ENCODE measurements around the gene RALGAPA2. TPM values are rescaled to one million over a fixed set of nuclear protein-coding genes. Genes with fewer than 3 reads are reported as not detected.

Gene RALGAPA2
- total RNA-seq, 1 experiment from 2014 or later = 10.8 TPM

DNA sequence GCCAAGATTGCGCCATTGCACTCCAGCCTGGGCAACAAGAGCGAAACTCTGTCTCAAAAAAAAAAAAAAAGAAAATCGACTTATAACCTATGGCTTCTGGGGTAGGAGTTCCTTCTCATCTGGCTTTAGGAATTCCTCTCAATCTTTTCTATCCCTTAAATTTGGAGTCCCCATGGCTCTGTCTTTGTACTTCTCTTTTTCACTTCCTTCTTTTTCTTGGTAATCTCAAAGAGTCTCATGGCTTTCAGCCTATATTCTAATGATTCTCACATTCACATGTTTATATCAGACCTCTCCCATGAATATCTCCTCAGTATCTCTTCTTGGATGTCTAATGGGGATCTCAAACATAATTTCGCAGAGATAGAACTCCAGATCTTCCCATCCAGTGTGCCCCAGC is 42.8 kb upstream of the RALGAPA2 start:
- no peak for DNase-seq (ENCODE audit: low read depth, low spot score)
- no peaks in the 10 kb centered on the region for H3K4me1 ChIP-seq (ENCODE audit: control insufficient read depth in 1 of 2, insufficient read depth in 2 of 2, low read length in 2 of 2)
- intact Hi-C loops (cut with micrococcal nuclease) = no loop called here
- no peaks in the 10 kb centered on the region for H3K9me2 ChIP-seq (ENCODE audit: insufficient read depth)
- BruUV-seq (replicated peaks) = no TSS peak
- no peaks in the 10 kb centered on the region for H4K20me1 ChIP-seq (ENCODE audit: insufficient read depth)
- H3K27ac ChIP-seq (ENCODE audit: low read depth, low read length) = no peak overlapping the region
- CTCF ChIA-PET = no interaction called here
- no peak overlapping the region for H3K4me2 ChIP-seq (ENCODE audit: low read length)
- no peak overlapping the region for H3K9ac ChIP-seq (ENCODE audit: low read length)
- H3K79me2 ChIP-seq (ENCODE audit: insufficient read depth, low read length) = no peaks in the 10 kb centered on the region
- no peaks in the 10 kb centered on the region for H3K9me3 ChIP-seq (ENCODE audit: control insufficient read depth in 1 of 2, insufficient read depth in 1 of 2, low read depth in 1 of 2, low read length in 2 of 2)
- TF ChIP-seq, protein P1, sequence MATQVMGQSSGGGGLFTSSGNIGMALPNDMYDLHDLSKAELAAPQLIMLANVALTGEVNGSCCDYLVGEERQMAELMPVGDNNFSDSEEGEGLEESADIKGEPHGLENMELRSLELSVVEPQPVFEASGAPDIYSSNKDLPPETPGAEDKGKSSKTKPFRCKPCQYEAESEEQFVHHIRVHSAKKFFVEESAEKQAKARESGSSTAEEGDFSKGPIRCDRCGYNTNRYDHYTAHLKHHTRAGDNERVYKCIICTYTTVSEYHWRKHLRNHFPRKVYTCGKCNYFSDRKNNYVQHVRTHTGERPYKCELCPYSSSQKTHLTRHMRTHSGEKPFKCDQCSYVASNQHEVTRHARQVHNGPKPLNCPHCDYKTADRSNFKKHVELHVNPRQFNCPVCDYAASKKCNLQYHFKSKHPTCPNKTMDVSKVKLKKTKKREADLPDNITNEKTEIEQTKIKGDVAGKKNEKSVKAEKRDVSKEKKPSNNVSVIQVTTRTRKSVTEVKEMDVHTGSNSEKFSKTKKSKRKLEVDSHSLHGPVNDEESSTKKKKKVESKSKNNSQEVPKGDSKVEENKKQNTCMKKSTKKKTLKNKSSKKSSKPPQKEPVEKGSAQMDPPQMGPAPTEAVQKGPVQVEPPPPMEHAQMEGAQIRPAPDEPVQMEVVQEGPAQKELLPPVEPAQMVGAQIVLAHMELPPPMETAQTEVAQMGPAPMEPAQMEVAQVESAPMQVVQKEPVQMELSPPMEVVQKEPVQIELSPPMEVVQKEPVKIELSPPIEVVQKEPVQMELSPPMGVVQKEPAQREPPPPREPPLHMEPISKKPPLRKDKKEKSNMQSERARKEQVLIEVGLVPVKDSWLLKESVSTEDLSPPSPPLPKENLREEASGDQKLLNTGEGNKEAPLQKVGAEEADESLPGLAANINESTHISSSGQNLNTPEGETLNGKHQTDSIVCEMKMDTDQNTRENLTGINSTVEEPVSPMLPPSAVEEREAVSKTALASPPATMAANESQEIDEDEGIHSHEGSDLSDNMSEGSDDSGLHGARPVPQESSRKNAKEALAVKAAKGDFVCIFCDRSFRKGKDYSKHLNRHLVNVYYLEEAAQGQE (IDR thresholded peaks at IDR 0.05; ENCODE audit: low read depth) = no peak
- TF ChIP-seq SP1 (IDR thresholded peaks at IDR 0.05; ENCODE audit: low read depth) (no peak), EZH2phosphoT487 (IDR thresholded peaks at IDR 0.05; ENCODE audit: borderline replicate concordance) (no peak)
- POLR2A ChIA-PET = no interaction called here
- no peak for ATAC-seq
- RAD21 ChIA-PET (ENCODE audit: low non-redundant PET in 1 of 2, low total read pairs in 2 of 2, uncharacterized antibody in 2 of 2, unreplicated experiment in 2 of 2) = no interaction called here
- H2AFZ ChIP-seq (ENCODE audit: low read depth, low read length, poor library complexity, severe bottlenecking) = no peak overlapping the region
- peaks cover 53% of the 10 kb centered on the region for H3K27me3 ChIP-seq (ENCODE audit: insufficient read depth, low read length)
- H3K36me3 ChIP-seq (ENCODE audit: control insufficient read depth in 1 of 2, insufficient read depth in 2 of 2, low read length in 2 of 2) = no peaks in the 10 kb centered on the region
- no peak overlapping the region for H3K4me3 ChIP-seq (replicated peaks in 1 of 2; ENCODE audit: low read depth in 1 of 2, low read length in 2 of 2)

DNA sequence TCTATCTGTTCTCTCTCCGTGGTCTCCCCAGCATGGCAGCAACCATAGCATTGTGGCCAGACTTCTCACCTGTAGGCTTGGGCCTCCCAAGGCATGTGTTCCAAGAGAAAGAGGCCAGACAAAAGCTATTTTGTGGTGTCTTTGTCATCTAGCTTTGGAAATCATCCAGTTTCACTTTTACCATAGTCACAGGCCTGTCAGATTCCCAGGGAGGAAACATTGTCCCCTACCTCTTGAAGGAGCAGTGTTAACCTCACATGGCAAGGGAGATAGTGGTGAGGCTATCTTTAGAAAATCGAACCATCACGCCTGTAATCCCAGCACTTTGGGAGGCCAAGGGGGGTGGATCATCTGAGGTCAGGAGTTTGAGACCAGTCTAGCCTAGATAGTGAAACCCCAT is 42.3 kb upstream of the RALGAPA2 start:
- BruUV-seq (replicated peaks) = no TSS peak
- CTCF ChIA-PET = no interaction called here
- intact Hi-C loops (cut with micrococcal nuclease) = no loop called here
- no peaks in the 10 kb centered on the region for H3K9me3 ChIP-seq (ENCODE audit: control insufficient read depth in 1 of 2, insufficient read depth in 1 of 2, low read depth in 1 of 2, low read length in 2 of 2)
- H2AFZ ChIP-seq (ENCODE audit: low read depth, low read length, poor library complexity, severe bottlenecking) = no peak overlapping the region
- ATAC-seq (no peak), DNase-seq (ENCODE audit: low read depth, low spot score) (no peak)
- H3K79me2 ChIP-seq (ENCODE audit: insufficient read depth, low read length) = no peaks in the 10 kb centered on the region
- H3K36me3 ChIP-seq (ENCODE audit: control insufficient read depth in 1 of 2, insufficient read depth in 2 of 2, low read length in 2 of 2) = no peaks in the 10 kb centered on the region
- no peak overlapping the region for H3K9ac ChIP-seq (ENCODE audit: low read length)
- H3K9me2 ChIP-seq (ENCODE audit: insufficient read depth) = no peaks in the 10 kb centered on the region
- POLR2A ChIA-PET = no interaction called here
- no peaks in the 10 kb centered on the region for H3K4me1 ChIP-seq (ENCODE audit: control insufficient read depth in 1 of 2, insufficient read depth in 2 of 2, low read length in 2 of 2)
- H3K27me3 ChIP-seq (ENCODE audit: insufficient read depth, low read length) = peaks cover 53% of the 10 kb centered on the region
- H3K4me3 ChIP-seq (replicated peaks in 1 of 2; ENCODE audit: low read depth in 1 of 2, low read length in 2 of 2) = no peak overlapping the region
- TF ChIP-seq POLR2AphosphoS5 (IDR thresholded peaks at IDR 0.05; ENCODE audit: low read depth, low read length) (no peak), TCF7L2 (IDR thresholded peaks at IDR 0.05; ENCODE audit: borderline replicate concordance, extremely low read depth, insufficient read depth, insufficient read length) (no peak), CBX3 (IDR thresholded peaks at IDR 0.05; ENCODE audit: low read depth) (no peak), ZNF274 (IDR thresholded peaks at IDR 0.05; ENCODE audit: low read depth, low read length) (no peak), SIN3A (IDR thresholded peaks at IDR 0.05; ENCODE audit: low read depth) (no peak), FOSL1 (IDR thresholded peaks at IDR 0.05; ENCODE audit: low read depth) (no peak), CEBPB (IDR thresholded peaks at IDR 0.05; ENCODE audit: low read depth) (no peak), EZH2phosphoT487 (IDR thresholded peaks at IDR 0.05; ENCODE audit: borderline replicate concordance) (no peak), JUND (IDR thresholded peaks at IDR 0.05) (no peak), EGR1 (IDR thresholded peaks at IDR 0.05; ENCODE audit: low read depth) (no peak), ZFX (IDR thresholded peaks at IDR 0.05) (no peak), SRF (IDR thresholded peaks at IDR 0.05; ENCODE audit: low read depth) (no peak)
- TF ChIP-seq, protein P2, sequence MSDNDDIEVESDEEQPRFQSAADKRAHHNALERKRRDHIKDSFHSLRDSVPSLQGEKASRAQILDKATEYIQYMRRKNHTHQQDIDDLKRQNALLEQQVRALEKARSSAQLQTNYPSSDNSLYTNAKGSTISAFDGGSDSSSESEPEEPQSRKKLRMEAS (IDR thresholded peaks at IDR 0.05) = no peak
- TF ChIP-seq, protein P1 (IDR thresholded peaks at IDR 0.05; ENCODE audit: low read depth) = no peak
- H3K27ac ChIP-seq (ENCODE audit: low read depth, low read length) = no peak overlapping the region
- RAD21 ChIA-PET (ENCODE audit: low non-redundant PET in 1 of 2, low total read pairs in 2 of 2, uncharacterized antibody in 2 of 2, unreplicated experiment in 2 of 2) = no interaction called here
- no peak overlapping the region for H3K4me2 ChIP-seq (ENCODE audit: low read length)
- H4K20me1 ChIP-seq (ENCODE audit: insufficient read depth) = no peaks in the 10 kb centered on the region

All from HCT116 (cell line).